Right atrium auricular region (tissue), 2 donors: ENCODE data around the gene CATSPERE. TPM values are rescaled to one million over a fixed set of nuclear protein-coding genes. Genes with fewer than 3 reads are reported as not detected.

Experiments
- DNase-seq: peaks from one replicate; pipeline ENCODE4 v3.0.0-alpha.2; 2019; ENCODE audit warnings: low spot score
- H3K27ac ChIP-seq, 2 donors: fragments of 200-600 bp; sonication (generic); 1 replicate in 1 of 2; 2 replicates in 1 of 2; pipeline ENCODE4 v1.5.1; 2016 to 2019
- H3K27me3 ChIP-seq, 2 donors: fragments of 200-600 bp; sonication (generic); one replicate each; pipeline versions ENCODE4 v1.5.1 to v1.6.0; 2017 to 2019
- H3K36me3 ChIP-seq: fragments of 200-600 bp; sonication (generic); one replicate; pipeline ENCODE4 v1.5.1; 2016
- H3K4me1 ChIP-seq, 2 donors: fragments of 200-600 bp; sonication (generic); one replicate each; pipeline versions ENCODE4 v1.5.1 to v1.6.0; 2017 to 2019
- H3K4me3 ChIP-seq, 2 donors: fragments of 200-600 bp; sonication (generic); 1 replicate in 1 of 2; 2 replicates in 1 of 2; pipeline ENCODE4 v1.5.1; 2017 to 2019; ENCODE audit warnings: mild to moderate bottlenecking in 1 of 2, moderate library complexity in 1 of 2
- H3K9me3 ChIP-seq, 2 donors: fragments of 200-600 bp; sonication (generic); one replicate each; pipeline ENCODE4 v1.5.1; 2019
- total RNA-seq, 2 donors: library from RNA; depleted of rRNA; stranded (reverse); fragments of >200 nt; gene quantifications; one replicate each; pipeline ENCODE4 v1.1.0, GENCODE V29; 2016
- TF ChIP-seq, protein P1 (sequence below), 2 donors: fragments of 200-600 bp; sonication (generic); IDR thresholded peaks; one replicate each; pipeline ENCODE4 v1.5.1; 2019; ENCODE audit warnings: antibody characterized with exemption in 2 of 2

Gene CATSPERE
- total RNA-seq, 2 donors from 2014 or later: 0.20 to 0.63 TPM

DNA sequence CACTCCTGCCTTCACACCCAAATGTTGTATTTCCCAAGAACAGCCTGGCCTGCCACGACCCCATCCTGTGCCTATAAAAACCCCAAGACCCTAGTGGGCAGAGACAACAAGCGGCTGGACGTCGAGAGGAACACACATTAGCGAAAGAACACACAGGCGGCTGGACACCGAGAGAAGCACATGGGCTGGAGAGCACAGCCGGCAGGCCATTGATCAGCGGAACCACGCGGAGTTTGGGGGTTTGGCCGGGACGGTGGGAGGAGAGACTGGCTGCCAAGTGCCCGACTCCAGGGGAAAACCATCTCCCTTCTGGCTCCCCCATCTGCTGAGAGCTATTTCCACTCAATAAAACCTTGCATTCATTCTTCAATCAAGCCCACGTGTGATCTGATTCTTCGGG is 181.5 kb downstream of the CATSPERE start:
- no peaks in the 10 kb centered on the region for H3K9me3 ChIP-seq
- DNase-seq: no peak
- TF ChIP-seq, protein P1, sequence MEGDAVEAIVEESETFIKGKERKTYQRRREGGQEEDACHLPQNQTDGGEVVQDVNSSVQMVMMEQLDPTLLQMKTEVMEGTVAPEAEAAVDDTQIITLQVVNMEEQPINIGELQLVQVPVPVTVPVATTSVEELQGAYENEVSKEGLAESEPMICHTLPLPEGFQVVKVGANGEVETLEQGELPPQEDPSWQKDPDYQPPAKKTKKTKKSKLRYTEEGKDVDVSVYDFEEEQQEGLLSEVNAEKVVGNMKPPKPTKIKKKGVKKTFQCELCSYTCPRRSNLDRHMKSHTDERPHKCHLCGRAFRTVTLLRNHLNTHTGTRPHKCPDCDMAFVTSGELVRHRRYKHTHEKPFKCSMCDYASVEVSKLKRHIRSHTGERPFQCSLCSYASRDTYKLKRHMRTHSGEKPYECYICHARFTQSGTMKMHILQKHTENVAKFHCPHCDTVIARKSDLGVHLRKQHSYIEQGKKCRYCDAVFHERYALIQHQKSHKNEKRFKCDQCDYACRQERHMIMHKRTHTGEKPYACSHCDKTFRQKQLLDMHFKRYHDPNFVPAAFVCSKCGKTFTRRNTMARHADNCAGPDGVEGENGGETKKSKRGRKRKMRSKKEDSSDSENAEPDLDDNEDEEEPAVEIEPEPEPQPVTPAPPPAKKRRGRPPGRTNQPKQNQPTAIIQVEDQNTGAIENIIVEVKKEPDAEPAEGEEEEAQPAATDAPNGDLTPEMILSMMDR (IDR thresholded peaks at IDR 0.05): no peak
- H3K27me3 ChIP-seq: no peaks in the 10 kb centered on the region
- H3K27ac ChIP-seq: no peak overlapping the region
- no peaks in the 10 kb centered on the region for H3K4me1 ChIP-seq
- H3K36me3 ChIP-seq: no peaks in the 10 kb centered on the region
- no peak overlapping the region for H3K4me3 ChIP-seq

DNA sequence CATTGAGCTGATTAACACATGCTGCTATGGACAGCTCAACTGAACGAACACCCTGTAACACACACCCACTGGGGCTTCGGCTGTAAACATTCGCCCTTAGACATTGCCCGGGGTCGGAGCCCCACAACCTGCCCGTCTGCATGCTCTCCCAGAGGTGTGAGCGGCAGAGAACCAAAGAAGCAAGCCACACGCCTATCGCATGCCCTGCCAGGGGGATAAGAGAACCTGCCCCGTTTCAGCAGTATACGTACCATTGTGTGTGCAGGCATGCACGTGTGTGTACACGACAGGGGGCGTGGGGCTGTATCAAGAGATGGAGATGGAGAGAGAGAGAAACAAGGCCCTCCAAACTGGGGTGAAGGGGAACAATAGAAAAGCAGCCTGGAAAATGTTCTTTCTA is 181.9 kb downstream of the CATSPERE start:
- Histone ChIP-seq H3K9me3 (no peaks in the 10 kb centered on the region), H3K4me3 (no peak overlapping the region), H3K36me3 (no peaks in the 10 kb centered on the region), H3K4me1 (no peaks in the 10 kb centered on the region), H3K27ac (no peak overlapping the region), H3K27me3 (no peaks in the 10 kb centered on the region)
- TF ChIP-seq, protein P1 (IDR thresholded peaks at IDR 0.05): no peak
- DNase-seq: no peak

DNA sequence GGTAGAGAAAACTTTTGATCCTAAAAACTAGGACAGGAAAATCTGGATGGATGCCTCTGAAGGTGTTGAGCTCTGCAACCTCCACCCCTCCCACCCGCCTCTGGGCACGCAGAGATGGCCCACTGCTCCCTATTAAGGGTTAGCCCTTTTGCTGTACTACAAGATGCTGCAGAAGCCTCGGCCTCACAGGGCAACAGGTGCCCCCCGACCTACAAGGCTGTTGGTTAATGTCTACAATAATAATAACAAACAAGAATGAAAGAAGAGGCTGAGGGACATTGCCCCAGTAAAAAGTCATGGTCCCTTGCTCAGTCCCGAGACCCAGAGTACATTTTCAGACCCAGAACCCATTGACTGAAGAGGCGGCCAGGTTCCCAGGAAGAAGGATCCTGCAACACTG is 184.3 kb downstream of the CATSPERE start:
- Histone ChIP-seq H3K27ac (no peak overlapping the region), H3K4me1 (no peaks in the 10 kb centered on the region), H3K4me3 (no peak overlapping the region), H3K9me3 (no peaks in the 10 kb centered on the region), H3K36me3 (no peaks in the 10 kb centered on the region), H3K27me3 (no peaks in the 10 kb centered on the region)
- TF ChIP-seq, protein P1 (IDR thresholded peaks at IDR 0.05): no peak
- no peak for DNase-seq

DNA sequence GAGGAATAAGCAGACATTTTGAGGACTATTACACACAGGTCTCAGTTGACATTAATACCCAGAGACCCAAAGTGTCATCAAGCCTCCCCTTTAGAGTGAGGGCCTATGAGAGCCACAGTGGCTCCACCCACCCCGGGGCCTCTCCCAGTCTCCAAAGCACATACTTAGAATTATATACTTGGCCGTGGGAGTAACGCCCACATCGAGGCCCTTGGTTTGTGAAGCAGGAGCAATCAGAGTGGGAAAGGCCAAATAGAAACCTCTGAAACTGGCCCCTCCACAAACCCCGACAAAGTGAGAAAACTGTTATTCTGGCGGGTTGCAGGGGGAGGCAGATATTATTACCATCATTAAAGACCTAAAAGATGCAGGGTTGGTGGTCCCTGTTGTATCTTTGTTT is 184.8 kb downstream of the CATSPERE start:
- Histone ChIP-seq H3K4me3 (no peak overlapping the region), H3K4me1 (no peaks in the 10 kb centered on the region), H3K9me3 (no peaks in the 10 kb centered on the region), H3K36me3 (no peaks in the 10 kb centered on the region), H3K27ac (no peak overlapping the region), H3K27me3 (no peaks in the 10 kb centered on the region)
- TF ChIP-seq, protein P1 (IDR thresholded peaks at IDR 0.05): no peak
- no peak for DNase-seq

DNA sequence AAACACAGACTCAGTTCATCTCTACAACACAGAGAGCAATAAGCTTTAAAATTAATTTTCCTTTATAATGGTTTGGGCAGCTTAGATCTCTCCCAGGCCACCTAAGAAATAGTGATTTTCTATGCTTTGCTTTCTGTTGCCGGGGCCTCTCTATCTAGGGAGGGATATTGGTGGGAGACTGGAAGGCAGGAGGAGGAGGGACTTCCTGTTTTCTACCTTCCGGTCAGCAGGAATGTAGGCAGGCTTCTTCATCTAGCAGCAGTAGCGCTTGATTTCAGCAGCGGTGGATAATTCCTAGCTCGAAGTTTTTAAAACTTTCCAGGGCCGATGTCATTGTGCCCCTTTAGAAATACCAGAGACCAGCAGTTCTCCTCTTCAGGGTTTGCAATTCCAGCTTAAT is 186.7 kb downstream of the CATSPERE start:
- no peaks in the 10 kb centered on the region for H3K36me3 ChIP-seq
- TF ChIP-seq, protein P1 (IDR thresholded peaks at IDR 0.05): no peak
- DNase-seq: no peak
- peaks cover 0 to 6% of the 10 kb centered on the region in 2 donors for H3K4me1 ChIP-seq
- no peak overlapping the region for H3K27ac ChIP-seq
- H3K4me3 ChIP-seq: no peak overlapping the region
- H3K27me3 ChIP-seq: no peaks in the 10 kb centered on the region
- H3K9me3 ChIP-seq: no peaks in the 10 kb centered on the region

DNA sequence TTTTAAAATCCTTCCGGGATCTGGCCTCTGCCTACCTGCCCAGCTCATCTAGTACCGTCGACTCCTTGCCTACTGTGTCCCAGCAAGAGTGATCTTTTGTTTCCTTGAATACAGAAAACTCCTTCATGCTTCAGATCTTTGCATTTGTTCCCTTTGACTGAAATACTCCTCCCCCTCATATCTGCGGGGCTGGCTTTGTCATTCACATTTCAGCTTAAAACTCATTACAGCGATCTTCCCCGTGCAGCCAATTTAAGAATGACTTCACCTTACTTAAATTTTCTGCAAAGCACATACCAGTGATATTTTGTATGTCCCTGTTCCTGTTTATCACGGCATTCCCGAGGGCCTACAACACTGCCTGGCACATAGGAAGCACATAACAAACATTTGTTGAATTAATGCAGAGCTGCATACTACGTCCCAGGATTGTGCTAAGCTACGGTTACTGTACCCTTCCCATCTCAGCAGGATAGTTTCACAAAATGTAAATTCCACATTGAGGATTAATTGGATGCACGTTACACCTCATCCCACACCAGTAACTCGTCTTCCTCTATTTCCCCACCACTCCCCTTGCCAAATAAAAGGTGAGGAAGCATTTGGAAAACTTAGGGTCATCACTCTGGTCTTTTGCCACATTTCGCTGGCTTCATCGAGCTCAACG is 191.0 kb downstream of the CATSPERE start:
- Histone ChIP-seq H3K9me3 (no peaks in the 10 kb centered on the region), H3K27me3 (no peaks in the 10 kb centered on the region), H3K4me1 (peaks cover 0 to 38% of the 10 kb centered on the region in 2 donors), H3K27ac (peak overlapping the region; percentile 55 to 63), H3K4me3 (peak overlapping the region; percentile 36 to 80), H3K36me3 (no peaks in the 10 kb centered on the region)
- DNase-seq: no peak
- TF ChIP-seq, protein P1 (IDR thresholded peaks at IDR 0.05): no peak
